Large intestine (tissue), 3 donors: Measurements from ENCODE around the gene EPHA7. TPM values are rescaled to one million over a fixed set of nuclear protein-coding genes. Genes with fewer than 3 reads are reported as not detected.

Source experiments
- DNase-seq, 2 donors: peaks; one replicate each; pipeline versions ENCODE4 v3.0.0 to v3.0.0-alpha.2; 2013
- H3K27ac ChIP-seq: one replicate; pipeline ENCODE4 v1.5.1; 2013; ENCODE audit warnings: low read length
- H3K27me3 ChIP-seq: 2 replicates; pipeline ENCODE4 v1.6.1; 2013; ENCODE audit warnings: low read length; ENCODE audit not compliant: control insufficient read depth, insufficient read depth
- H3K36me3 ChIP-seq: 2 replicates; pipeline ENCODE4 v1.6.1; 2013; ENCODE audit warnings: low read length; ENCODE audit not compliant: control insufficient read depth, insufficient read depth
- H3K4me1 ChIP-seq: one replicate; pipeline ENCODE4 v1.6.1; 2013; ENCODE audit warnings: low read length; ENCODE audit not compliant: control insufficient read depth, insufficient read depth
- H3K4me3 ChIP-seq: one replicate; pipeline ENCODE4 v1.5.1; 2013; ENCODE audit warnings: low read length
- H3K9me3 ChIP-seq: one replicate; pipeline ENCODE4 v1.6.1; 2013; ENCODE audit warnings: mild to moderate bottlenecking, low read depth, low read length, moderate library complexity; ENCODE audit not compliant: control insufficient read depth
- WGBS: methylation state at CpG from one replicate; pipeline ENCODE4 v1.1.5; 2013; ENCODE audit warnings: low lambda C conversion rate; ENCODE audit not compliant: insufficient coverage; 5-methylcytosine and 5-hydroxymethylcytosine counted together
- polyA plus RNA-seq: library from polyadenylated mRNA; unstranded; fragments of 120-200 nt; gene quantifications from one replicate; pipeline ENCODE4 v1.2.1, GENCODE V29; 2013

EPHA7 gene
- polyA plus RNA-seq, 1 donor = 6.5 TPM

- Histone ChIP-seq H3K4me1 (no peaks in the 10 kb centered on the region), H3K27me3 (no peaks in the 10 kb centered on the region), H3K9me3 (no peaks in the 10 kb centered on the region), H3K27ac (no peak overlapping the region), H3K36me3 (no peaks in the 10 kb centered on the region), H3K4me3 (no peak overlapping the region)
- no peak for DNase-seq
- WGBS = 50% methylated on average over 1 of the region's 2 CpGs
These were observed 201.3 kb downstream of the EPHA7 start for GRCh38 chr6:93218096-93218495.

GRCh38 chr6:93213028-93213427 lies 206.3 kb downstream of the EPHA7 start:
- Histone ChIP-seq H3K36me3 (no peaks in the 10 kb centered on the region), H3K27me3 (no peaks in the 10 kb centered on the region), H3K4me3 (no peak overlapping the region), H3K27ac (no peak overlapping the region), H3K9me3 (no peaks in the 10 kb centered on the region), H3K4me1 (no peaks in the 10 kb centered on the region)
- no CpG with 5 or more reads among the region's 2 CpGs for WGBS
- no peak for DNase-seq

- Histone ChIP-seq H3K27me3 (no peaks in the 10 kb centered on the region), H3K4me3 (no peak overlapping the region), H3K4me1 (no peaks in the 10 kb centered on the region), H3K36me3 (no peaks in the 10 kb centered on the region), H3K27ac (no peak overlapping the region), H3K9me3 (no peaks in the 10 kb centered on the region)
- no peak for DNase-seq
These were observed 208.5 kb downstream of the EPHA7 start for GRCh38 chr6:93210908-93211307.

GRCh38 chr6:93209358-93209757 lies 210.0 kb downstream of the EPHA7 start:
- no peak overlapping the region for H3K27ac ChIP-seq

GRCh38 chr6:93196406-93196970 lies 222.9 kb downstream of the EPHA7 start:
- Histone ChIP-seq H3K4me1 (no peaks in the 10 kb centered on the region), H3K36me3 (no peaks in the 10 kb centered on the region), H3K27ac (no peak overlapping the region), H3K27me3 (no peaks in the 10 kb centered on the region), H3K4me3 (no peak overlapping the region), H3K9me3 (no peaks in the 10 kb centered on the region)
- 80% methylated on average over 1 of the region's 1 CpG for WGBS
- DNase-seq = no peak

More at GRCh38 chr6:93209358-93209757, 210.0 kb downstream of the EPHA7 start:
- no peak overlapping the region for H3K4me3 ChIP-seq
- H3K9me3 ChIP-seq = no peaks in the 10 kb centered on the region
- no peaks in the 10 kb centered on the region for H3K36me3 ChIP-seq
- no peak for DNase-seq
- 80% methylated on average over 1 of the region's 4 CpGs for WGBS
- H3K4me1 ChIP-seq = no peaks in the 10 kb centered on the region
- H3K27me3 ChIP-seq = no peaks in the 10 kb centered on the region

- Histone ChIP-seq H3K27me3 (no peaks in the 10 kb centered on the region), H3K36me3 (no peaks in the 10 kb centered on the region), H3K9me3 (no peaks in the 10 kb centered on the region), H3K4me1 (no peaks in the 10 kb centered on the region), H3K27ac (no peak overlapping the region), H3K4me3 (no peak overlapping the region)
- no peak for DNase-seq
These were observed 224.9 kb downstream of the EPHA7 start for GRCh38 chr6:93194480-93194879.

- Histone ChIP-seq H3K9me3 (no peaks in the 10 kb centered on the region), H3K27me3 (no peaks in the 10 kb centered on the region), H3K27ac (no peak overlapping the region), H3K4me1 (no peaks in the 10 kb centered on the region), H3K4me3 (no peak overlapping the region), H3K36me3 (no peaks in the 10 kb centered on the region)
- no peak for DNase-seq
- WGBS = 75% methylated on average over 1 of the region's 2 CpGs
These were observed 225.5 kb downstream of the EPHA7 start for GRCh38 chr6:93193868-93194267.
